WTC11 (cell line): Measurements from ENCODE around the gene FER1L5. TPM values are rescaled to one million over a fixed set of nuclear protein-coding genes. Genes with fewer than 3 reads are reported as not detected.

Experiments
- ATAC-seq: fragments of 200-7000 bp; cut with Tn5 transposase; 2 replicates; pipeline ENCODE4 v1.10.0; 2021; ENCODE audit warnings: mild to moderate bottlenecking, moderate library complexity
- CTCF ChIA-PET: fragments of 300-600 bp; sonication (Branson Sonifier 250); formaldehyde crosslinking; loops from one replicate; lab custom pipeline; 2021; ENCODE audit warnings: antibody characterized with exemption; lab: Charles Lee
- POLR2A ChIA-PET: fragments of 350-600 bp; sonication (Branson Sonifier 250); formaldehyde crosslinking; loops from one replicate; lab custom pipeline; 2021; ENCODE audit warnings: antibody characterized with exemption; lab: Charles Lee
- DNase-seq: peaks from one replicate; pipeline ENCODE4 v3.0.0; 2021; ENCODE audit warnings: low spot score
- H3K27ac Mint-ChIP-seq: 2 replicates; pipeline ENCODE4 v1.8.0; 2021; ENCODE audit warnings: mixed read lengths
- H3K27me3 Mint-ChIP-seq: 2 replicates; pipeline ENCODE4 v1.8.0; 2021; ENCODE audit warnings: low read depth, mild to moderate bottlenecking, moderate library complexity, mixed read lengths
- H3K36me3 Mint-ChIP-seq: 2 replicates; pipeline ENCODE4 v1.8.0; 2021; ENCODE audit warnings: mixed read lengths
- H3K4me1 Mint-ChIP-seq: 2 replicates; pipeline ENCODE4 v1.8.0; 2022; ENCODE audit warnings: mixed read lengths
- H3K4me3 Mint-ChIP-seq: 2 replicates; pipeline ENCODE4 v1.8.0; 2021; ENCODE audit warnings: mild to moderate bottlenecking, moderate library complexity, mixed read lengths
- H3K9me3 Mint-ChIP-seq: 2 replicates; pipeline ENCODE4 v1.8.0; 2021; ENCODE audit warnings: mixed read lengths
- EMX1 ChIP-seq: fragments of 250-450 bp; sonication (Bioruptor Pico); IDR thresholded peaks from 2 replicates; pipeline ENCODE4 v1.8.0; 2021; ENCODE audit warnings: mild to moderate bottlenecking
- ETV6 ChIP-seq: sonication (generic); formaldehyde crosslinking; IDR thresholded peaks from 2 replicates; pipeline ENCODE4 v1.8.1; 2022; ENCODE audit warnings: mild to moderate bottlenecking, missing genetic modification reagents
- GRHL2 ChIP-seq: fragments of 250-450 bp; sonication (Bioruptor Pico); IDR thresholded peaks from 2 replicates; pipeline ENCODE4 v1.8.0; 2022; ENCODE audit warnings: mild to moderate bottlenecking, moderate library complexity; ENCODE audit not compliant: insufficient replicate concordance, severe bottlenecking
- GTF2I ChIP-seq: fragments of 250-450 bp; sonication (Bioruptor Pico); conservative IDR thresholded peaks from 2 replicates; pipeline ENCODE4 v1.4.0; 2021; ENCODE audit warnings: mild to moderate bottlenecking
- JUN ChIP-seq: sonication (generic); formaldehyde crosslinking; IDR thresholded peaks from 2 replicates; pipeline ENCODE4 v1.8.0; 2023; ENCODE audit warnings: mild to moderate bottlenecking, missing genetic modification reagents
- MAX ChIP-seq: sonication (generic); formaldehyde crosslinking; IDR thresholded peaks from 2 replicates; pipeline ENCODE4 v1.8.0; 2022; ENCODE audit warnings: mild to moderate bottlenecking, missing genetic modification reagents
- MYBL2 ChIP-seq: sonication (generic); formaldehyde crosslinking; IDR thresholded peaks from 2 replicates; pipeline ENCODE4 v1.8.1; 2023; ENCODE audit warnings: mild to moderate bottlenecking, moderate library complexity, missing genetic modification reagents
- NR3C1 ChIP-seq: sonication (generic); formaldehyde crosslinking; conservative IDR thresholded peaks from 2 replicates; pipeline ENCODE4 v1.8.1; 2023; ENCODE audit warnings: low read depth, mild to moderate bottlenecking, missing genetic modification reagents
- PRDM15 ChIP-seq: sonication (generic); formaldehyde crosslinking; IDR thresholded peaks from 2 replicates; pipeline ENCODE4 v1.8.0; 2022; ENCODE audit warnings: missing genetic modification reagents
- RELA ChIP-seq: sonication (generic); formaldehyde crosslinking; IDR thresholded peaks from 2 replicates; pipeline ENCODE4 v1.8.1; 2022; ENCODE audit warnings: missing genetic modification reagents, mild to moderate bottlenecking, borderline replicate concordance
- RORB ChIP-seq: fragments of 250-450 bp; sonication (Bioruptor Pico); IDR thresholded peaks from 2 replicates; pipeline ENCODE4 v1.9.0; 2021; ENCODE audit warnings: mild to moderate bottlenecking
- TCF7 ChIP-seq: sonication (generic); formaldehyde crosslinking; IDR thresholded peaks from 2 replicates; pipeline ENCODE4 v1.8.0; 2022; ENCODE audit warnings: mild to moderate bottlenecking, low read depth, missing genetic modification reagents, moderate library complexity
- USF2 ChIP-seq: sonication (generic); formaldehyde crosslinking; IDR thresholded peaks from 2 replicates; pipeline ENCODE4 v1.8.1; 2023; ENCODE audit warnings: mild to moderate bottlenecking, missing genetic modification reagents, moderate library complexity
- ZNF121 ChIP-seq: sonication (generic); formaldehyde crosslinking; IDR thresholded peaks from 2 replicates; pipeline ENCODE4 v1.8.0; 2023; ENCODE audit warnings: missing genetic modification reagents
- ZNF219 ChIP-seq: sonication (generic); formaldehyde crosslinking; IDR thresholded peaks from 2 replicates; pipeline ENCODE4 v1.8.0; 2023; ENCODE audit warnings: missing genetic modification reagents, mild to moderate bottlenecking, borderline replicate concordance
- ZNF281 ChIP-seq: sonication (generic); formaldehyde crosslinking; IDR thresholded peaks from 2 replicates; pipeline ENCODE4 v1.8.0; 2023; ENCODE audit warnings: mild to moderate bottlenecking, missing genetic modification reagents
- ZNF396 ChIP-seq: fragments of 250-450 bp; sonication (Bioruptor Pico); IDR thresholded peaks from 2 replicates; pipeline ENCODE4 v1.8.0; 2021; ENCODE audit warnings: mild to moderate bottlenecking, moderate library complexity, borderline replicate concordance
- ZNF423 ChIP-seq: fragments of 250-450 bp; sonication (Bioruptor Pico); IDR thresholded peaks from 2 replicates; pipeline ENCODE4 v2.1.2; 2022; ENCODE audit warnings: mild to moderate bottlenecking, moderate library complexity
- ZNF671 ChIP-seq: fragments of 250-450 bp; sonication (Bioruptor Pico); IDR thresholded peaks from 2 replicates; pipeline ENCODE4 v1.8.0; 2021; ENCODE audit warnings: mild to moderate bottlenecking
- ZSCAN18 ChIP-seq: fragments of 250-450 bp; sonication (Bioruptor Pico); IDR thresholded peaks from 2 replicates; pipeline ENCODE4 v2.1.2; 2022; ENCODE audit warnings: mild to moderate bottlenecking, moderate library complexity
- total RNA-seq: library from RNA; stranded (reverse); gene quantifications from 3 replicates; pipeline ENCODE4 v1.2.3, GENCODE V29; 2021

Gene FER1L5
- total RNA-seq, 1 experiment from 2014 or later: 1.4 TPM

- Mint-ChIP-seq H3K4me1 (no peaks in the 10 kb centered on the region), H3K27me3 (no peaks in the 10 kb centered on the region), H3K9me3 (no peaks in the 10 kb centered on the region), H3K36me3 (peaks cover 33% of the 10 kb centered on the region), H3K27ac (no peak overlapping the region), H3K4me3 (no peak overlapping the region)
- TF ChIP-seq ETV6 (CRISPR knock-in tag): no peak
- no peak for TF ChIP-seq USF2 (CRISPR knock-in tag)
- no peak for TF ChIP-seq TCF7
- no peak for TF ChIP-seq MAX
- TF ChIP-seq ZNF396 (CRISPR knock-in tag): no peak
- TF ChIP-seq GTF2I: no peak
- TF ChIP-seq ZNF671 (CRISPR knock-in tag): no peak
- TF ChIP-seq ZSCAN18: no peak
- TF ChIP-seq PRDM15: no peak
- TF ChIP-seq NR3C1: no peak
- no peak for TF ChIP-seq ZNF423 (CRISPR knock-in tag)
- no peak for TF ChIP-seq RELA (CRISPR knock-in tag)
- no peak for TF ChIP-seq JUN
- TF ChIP-seq EMX1 (CRISPR knock-in tag): no peak
- no peak for TF ChIP-seq ZNF121 (CRISPR knock-in tag)
- no peak for TF ChIP-seq MYBL2 (CRISPR knock-in tag)
- no peak for TF ChIP-seq ZNF281
- TF ChIP-seq RORB (CRISPR knock-in tag): no peak
- TF ChIP-seq GRHL2 (CRISPR knock-in tag): no peak
- no peak for TF ChIP-seq ZNF219 (CRISPR knock-in tag)
- ChIA-PET POLR2A (no interaction called here), CTCF (no interaction called here)
- DNase-seq: no peak
- no peak for ATAC-seq
Measured at GRCh38 chr2:96617012-96617411, 25.6 kb upstream of the FER1L5 start.
